SK-N-MC (cell line): ENCODE data around the gene NSD1.

Experiments used
- EZH2 ChIP-seq: fragments of 200-600 bp; sonication (generic); IDR thresholded peaks from one replicate; pipeline ENCODE4 v1.6.1; 2017; ENCODE audit warnings: antibody characterized with exemption
- POLR2AphosphoS5 ChIP-seq: IDR thresholded peaks from 2 replicates; pipeline ENCODE4 v1.6.1; 2012; ENCODE audit warnings: mild to moderate bottlenecking, low read depth, low read length, borderline replicate concordance

- TF ChIP-seq POLR2AphosphoS5: no peak
- no peak for TF ChIP-seq EZH2
These were observed 3.2 kb upstream of the NSD1 start for GRCh38 chr5:177130211-177131018.
